ENCODE measurements around the gene GDF15. TPM values are rescaled to one million over a fixed set of nuclear protein-coding genes. Genes with fewer than 3 reads are reported as not detected.

Gene GDF15

DNA sequence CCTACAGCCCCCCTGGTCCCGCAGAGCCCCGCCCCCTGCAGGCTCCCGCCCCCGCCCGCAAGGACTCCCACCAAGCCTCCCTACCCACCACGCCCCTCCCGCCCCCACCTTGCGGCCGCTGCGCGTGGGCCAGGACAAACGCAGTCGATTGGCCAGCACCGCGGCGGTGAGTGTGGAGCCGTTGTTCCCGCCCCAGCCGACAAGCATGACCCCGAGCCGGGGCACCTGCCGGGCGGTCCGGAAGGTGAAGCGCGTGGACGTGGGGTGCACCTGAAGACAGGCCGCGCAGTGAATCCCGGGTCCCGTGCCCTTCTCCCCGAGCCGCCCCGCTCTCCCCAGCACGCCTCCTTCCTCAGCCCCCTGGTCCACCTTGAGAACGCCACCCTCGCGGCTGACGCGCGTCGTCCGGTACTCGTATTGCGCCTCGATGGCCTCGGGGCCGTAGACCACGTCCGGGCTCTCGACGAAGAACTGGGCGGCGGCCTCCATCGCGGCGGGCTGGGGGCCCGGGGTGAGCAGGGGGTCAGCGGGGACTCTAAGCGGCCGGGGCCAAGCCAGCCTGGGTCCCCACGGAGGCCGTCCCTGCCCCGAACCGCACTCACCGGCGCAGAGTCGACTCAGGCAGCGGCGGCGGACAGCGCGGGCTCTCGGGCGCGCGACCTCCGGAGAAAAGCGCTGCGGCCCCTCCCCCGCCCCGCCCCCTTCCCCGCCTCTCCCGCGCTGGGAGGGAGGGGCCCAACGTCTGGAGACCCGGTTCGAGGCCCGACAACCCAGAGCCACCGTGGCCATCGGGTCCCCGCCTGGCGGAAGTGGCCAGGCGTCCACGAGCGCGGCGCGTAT, 51.8 kb downstream of the GDF15 start, which contains the start of gene ISYNA1:
Gene ISYNA1 (minus strand): TSS at position 643 of the 840 bp plus-strand sequence. CDS start 154 bp downstream, at position 489.
- H3K4ac ChIP-seq (ENCODE audit: low read length), result peak within 1 kb of the TSS; percentile 98
- no peaks in the 10 kb centered on the region for H3K27me3 ChIP-seq (ENCODE audit: control insufficient read depth in 3 of 3, insufficient read depth in 3 of 3, low read depth in 1 of 3, low read length in 3 of 3)
- H3K18ac ChIP-seq (ENCODE audit: low read length), result peak within 1 kb of the TSS; percentile 100
- H3K4me2 ChIP-seq (ENCODE audit: insufficient read depth, low read length, poor library complexity, severe bottlenecking), result peak within 1 kb of the TSS; percentile 83
- peak within 1 kb of the TSS; percentile 99 for H3K4me3 ChIP-seq (ENCODE audit: low read length in 2 of 2)
- H2AFZ ChIP-seq (ENCODE audit: low read length), result peak within 1 kb of the TSS; percentile 87
- peak within 1 kb of the TSS; percentile 99 for H3K9ac ChIP-seq (ENCODE audit: low read depth, low read length, poor library complexity)
- H3K9me3 ChIP-seq (replicated peaks in 1 of 2; ENCODE audit: control insufficient read depth in 2 of 2, insufficient read depth in 1 of 2, low read depth in 1 of 2, low read length in 2 of 2), result peaks cover 0 to 4% of the 10 kb centered on the region in 2 donors
- peaks cover 14% of the 10 kb centered on the region for H3K79me1 ChIP-seq (ENCODE audit: low read depth, low read length)
- peak within 1 kb of the TSS; percentile 100 for H2BK5ac ChIP-seq (ENCODE audit: low read length)
- peak within 1 kb of the TSS; percentile 91 for H2BK12ac ChIP-seq (ENCODE audit: low read length)
- peak; percentile 69 for DNase-seq (ENCODE audit: low spot score)
- no peak within 1 kb of the TSS for H4K8ac ChIP-seq (ENCODE audit: low read depth, low read length)
- no CpG with 5 or more reads among the region's 99 CpGs for WGBS, 2 donors (ENCODE audit: extremely low coverage in 2 of 2, insufficient read length in 2 of 2, insufficient replicate concordance in 1 of 2)
- H2BK120ac ChIP-seq (ENCODE audit: low read depth, low read length), result peak within 1 kb of the TSS; percentile 91
- H3K23ac ChIP-seq (ENCODE audit: low read depth, low read length, poor library complexity), result peak within 1 kb of the TSS; percentile 93
- H3K14ac ChIP-seq (ENCODE audit: low read length), result peak within 1 kb of the TSS; percentile 82
- peak within 1 kb of the TSS; percentile 100 for H2BK15ac ChIP-seq (ENCODE audit: low read length)
- peaks cover 37 to 46% of the 10 kb centered on the region in 2 donors for H3K4me1 ChIP-seq (ENCODE audit: control insufficient read depth in 2 of 2, insufficient read depth in 1 of 2, low read depth in 1 of 2, low read length in 2 of 2)
- peaks cover 19 to 35% of the 10 kb centered on the region in 2 donors for H3K36me3 ChIP-seq (replicated peaks in 1 of 2; ENCODE audit: control insufficient read depth in 2 of 2, insufficient read depth in 2 of 2, low read length in 2 of 2)
- peak within 1 kb of the TSS; percentile 81 for H4K91ac ChIP-seq (ENCODE audit: low read depth, low read length, poor library complexity)
- peak within 1 kb of the TSS; percentile 91 for H3K27ac ChIP-seq (replicated peaks; ENCODE audit: low read length)
- peak within 1 kb of the TSS; percentile 98 for H2AK5ac ChIP-seq (ENCODE audit: low read depth, low read length)

DNA sequence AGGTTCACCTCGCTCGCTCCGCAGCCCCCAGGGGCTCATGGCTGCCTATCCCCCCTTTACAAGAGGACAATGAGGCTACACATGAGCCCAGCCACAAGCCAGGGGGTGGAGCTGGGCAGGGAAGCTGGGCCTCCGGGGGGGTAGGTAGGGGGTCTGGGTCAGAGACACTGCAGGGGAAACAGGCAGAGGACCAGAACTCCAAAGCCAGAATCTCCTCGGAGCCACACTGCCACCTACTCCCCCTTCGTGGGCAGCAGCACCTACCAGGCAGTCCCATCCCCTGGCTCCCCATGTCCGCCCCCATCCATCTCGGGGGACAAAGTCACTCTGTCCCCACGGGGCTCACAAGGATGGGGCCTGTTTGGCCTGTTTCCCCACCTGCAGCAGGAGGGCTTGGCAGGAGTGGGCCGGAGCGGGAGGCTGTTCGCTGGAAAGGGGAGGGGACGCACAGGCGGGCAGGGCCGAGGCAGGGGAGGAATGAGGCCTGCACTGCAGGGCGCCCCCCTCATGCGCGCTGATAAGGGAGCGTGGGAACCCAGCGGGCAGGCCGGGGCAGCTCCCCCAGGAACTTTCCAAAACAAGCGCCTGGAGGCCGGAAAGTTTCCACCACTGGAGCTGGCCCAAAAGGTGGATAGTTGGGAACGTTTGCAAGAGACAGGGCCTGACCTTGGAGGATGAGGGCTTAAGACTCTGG, 52.5 kb downstream of the GDF15 start:
- Histone ChIP-seq H4K8ac (ENCODE audit: low read depth, low read length) (no peak overlapping the region), H3K4ac (ENCODE audit: low read length) (peak overlapping the region; percentile 81), H3K4me1 (ENCODE audit: control insufficient read depth in 2 of 2, insufficient read depth in 1 of 2, low read depth in 1 of 2, low read length in 2 of 2) (peaks cover 34 to 46% of the 10 kb centered on the region in 2 donors), H3K4me2 (ENCODE audit: insufficient read depth, low read length, poor library complexity, severe bottlenecking) (peak overlapping the region; percentile 58), H2BK12ac (ENCODE audit: low read length) (peak overlapping the region; percentile 91), H4K91ac (ENCODE audit: low read depth, low read length, poor library complexity) (peak overlapping the region; percentile 81), H3K23ac (ENCODE audit: low read depth, low read length, poor library complexity) (peak overlapping the region; percentile 93), H3K18ac (ENCODE audit: low read length) (peak overlapping the region; percentile 100), H2AK5ac (ENCODE audit: low read depth, low read length) (peak overlapping the region; percentile 98), H3K36me3 (replicated peaks in 1 of 2; ENCODE audit: control insufficient read depth in 2 of 2, insufficient read depth in 2 of 2, low read length in 2 of 2) (peaks cover 19 to 30% of the 10 kb centered on the region in 2 donors), H3K27ac (replicated peaks; ENCODE audit: low read length) (peak overlapping the region; percentile 91), H3K27me3 (ENCODE audit: control insufficient read depth in 3 of 3, insufficient read depth in 3 of 3, low read depth in 1 of 3, low read length in 3 of 3) (no peaks in the 10 kb centered on the region), H3K9ac (ENCODE audit: low read depth, low read length, poor library complexity) (peak overlapping the region; percentile 95), H2AFZ (ENCODE audit: low read length) (peak overlapping the region; percentile 87), H2BK15ac (ENCODE audit: low read length) (peak overlapping the region; percentile 100), H3K79me1 (ENCODE audit: low read depth, low read length) (peaks cover 14% of the 10 kb centered on the region), H2BK120ac (ENCODE audit: low read depth, low read length) (peak overlapping the region; percentile 81), H3K14ac (ENCODE audit: low read length) (peak overlapping the region; percentile 5), H2BK5ac (ENCODE audit: low read length) (peak overlapping the region; percentile 100), H3K9me3 (replicated peaks in 1 of 2; ENCODE audit: control insufficient read depth in 2 of 2, insufficient read depth in 1 of 2, low read depth in 1 of 2, low read length in 2 of 2) (peaks cover 0 to 4% of the 10 kb centered on the region in 2 donors), H3K4me3 (ENCODE audit: low read length in 2 of 2) (peak overlapping the region; percentile 75 to 99)
- no peak for DNase-seq (ENCODE audit: low spot score)
- WGBS, 2 donors (ENCODE audit: extremely low coverage in 2 of 2, insufficient read length in 2 of 2, insufficient replicate concordance in 1 of 2), result no CpG with 5 or more reads among the region's 24 CpGs

Small RNA genes lying within 50 kb of the gene (small RNA-seq; reads per million reads assigned to genes)
- gene MIR3189 (ENCODE audit: insufficient read depth), result not detected

Data from neuronal stem cell (in vitro differentiated cells).